GM19025 (cell line): ENCODE measurements around the gene TEX28.
"Not testable (repeated sequence)": the region's sequence is repeated elsewhere in the genome, so short reads cannot be mapped to it uniquely, and the experiment has no call there.

Experiments
- ATAC-seq: cut with Tn5 transposase; IDR thresholded peaks from one replicate; pipeline ENCODE4 v1.9.1; 2021; ENCODE audit warnings: mild to moderate bottlenecking, low read depth, moderate library complexity; ENCODE audit not compliant: unreplicated experiment

TEX28 gene

DNA sequence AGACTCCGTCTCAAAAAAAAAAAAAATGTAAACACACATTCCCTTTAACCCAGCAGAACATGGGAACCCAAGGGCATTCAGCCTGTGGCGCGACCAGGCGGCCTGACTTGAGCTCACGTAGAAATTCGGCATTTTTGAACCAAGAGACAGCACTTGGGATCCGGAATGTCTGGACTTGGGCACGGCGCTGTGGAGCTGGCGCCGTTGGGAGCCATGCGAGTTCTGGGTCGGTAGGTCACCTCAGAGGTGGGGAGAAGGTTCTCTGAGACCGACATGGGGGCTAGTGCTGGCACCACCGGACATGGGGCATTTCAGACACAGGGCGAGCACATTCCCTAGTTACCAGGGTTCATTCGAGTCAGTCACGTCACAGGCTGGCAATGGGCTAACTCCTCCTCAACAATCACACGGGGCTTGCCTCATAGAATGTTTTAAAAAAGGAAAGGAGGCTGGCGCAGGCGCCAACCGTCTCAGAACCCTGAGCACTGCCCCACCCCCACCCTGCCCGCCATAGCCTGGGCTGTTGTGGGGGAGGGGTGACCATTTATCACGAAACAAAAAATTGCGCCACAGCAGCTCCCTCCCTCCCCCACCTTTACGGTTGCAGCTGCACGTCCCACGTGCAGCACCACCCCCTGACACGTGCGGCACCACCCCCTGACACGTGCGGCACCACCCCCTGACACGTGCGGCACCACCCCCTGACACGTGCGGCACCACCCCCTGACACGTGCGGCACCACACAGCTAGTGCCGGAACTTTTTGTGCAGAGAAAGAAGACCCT, at the start of gene TEX28:
TEX28 (minus strand) TSS at position 334 of the 784 bp plus-strand sequence. CDS start 3,007 bp downstream, outside the sequence.
- no peak for ATAC-seq

DNA sequence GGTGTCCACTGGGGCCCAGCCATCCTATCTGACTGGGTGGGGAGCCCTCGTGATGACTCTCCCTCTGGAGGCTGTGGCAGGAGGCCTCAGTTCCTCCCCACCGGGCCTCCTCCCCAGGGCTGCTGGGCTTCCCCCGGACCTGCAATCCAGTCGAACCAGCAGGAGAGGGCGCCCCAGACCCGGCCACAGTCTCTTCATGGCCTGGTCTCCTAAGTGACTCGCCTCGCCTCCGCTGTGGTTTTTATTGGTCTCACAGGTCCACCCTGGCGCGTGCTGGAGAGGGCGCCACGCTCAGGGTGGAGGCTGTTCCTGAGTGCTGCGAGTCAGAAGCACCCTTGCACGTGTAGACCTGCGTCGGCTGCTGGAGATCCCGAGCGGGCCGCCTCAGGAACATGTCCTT, 48.7 kb upstream of the TEX28 start:
- ATAC-seq: not testable (repeated sequence)

DNA sequence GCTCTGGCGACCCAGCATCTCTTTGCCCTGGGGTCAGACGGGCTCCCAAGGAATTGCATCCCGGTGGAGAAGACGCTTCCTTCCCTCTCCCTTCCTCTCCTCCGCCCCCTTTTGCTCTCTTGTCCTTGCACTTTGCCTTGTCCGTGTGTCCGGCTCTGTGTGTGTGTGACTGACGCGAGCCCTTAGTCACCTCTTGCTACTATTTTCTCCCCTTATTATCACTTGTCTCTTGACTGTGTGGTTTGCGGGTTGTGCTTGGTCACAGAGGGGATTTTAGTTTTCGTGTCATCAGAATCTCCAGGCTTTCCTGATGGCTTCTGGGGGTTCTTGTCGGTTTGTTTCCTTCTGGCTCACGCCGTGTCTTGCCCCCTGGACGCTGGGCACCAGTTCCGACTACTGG, 48.1 kb upstream of the TEX28 start:
- ATAC-seq: not testable (repeated sequence)

- peak; percentile 66 for ATAC-seq
Observed at GRCh38 chrX:154341399-154342298, 46.7 kb upstream of the TEX28 start.

DNA sequence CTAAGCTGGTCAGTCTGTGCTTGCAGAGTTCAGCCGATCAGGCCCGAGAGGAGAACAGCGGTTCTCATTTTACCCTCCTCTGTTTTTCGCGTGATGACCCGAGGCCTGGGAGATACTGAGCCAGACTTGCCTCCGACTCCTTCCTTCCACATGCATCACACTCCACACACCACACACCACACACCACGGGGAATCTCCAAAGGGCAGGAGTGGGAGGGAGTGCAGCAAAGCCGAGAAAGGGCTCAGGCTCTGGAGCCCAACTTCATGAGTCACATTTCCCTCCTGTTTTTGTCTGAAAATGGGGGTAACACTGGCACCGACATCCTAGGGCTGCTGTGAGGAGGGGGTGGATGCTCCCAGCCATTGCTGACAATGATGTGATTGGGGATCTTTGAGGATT, 39.6 kb upstream of the TEX28 start:
- ATAC-seq: no peak

DNA sequence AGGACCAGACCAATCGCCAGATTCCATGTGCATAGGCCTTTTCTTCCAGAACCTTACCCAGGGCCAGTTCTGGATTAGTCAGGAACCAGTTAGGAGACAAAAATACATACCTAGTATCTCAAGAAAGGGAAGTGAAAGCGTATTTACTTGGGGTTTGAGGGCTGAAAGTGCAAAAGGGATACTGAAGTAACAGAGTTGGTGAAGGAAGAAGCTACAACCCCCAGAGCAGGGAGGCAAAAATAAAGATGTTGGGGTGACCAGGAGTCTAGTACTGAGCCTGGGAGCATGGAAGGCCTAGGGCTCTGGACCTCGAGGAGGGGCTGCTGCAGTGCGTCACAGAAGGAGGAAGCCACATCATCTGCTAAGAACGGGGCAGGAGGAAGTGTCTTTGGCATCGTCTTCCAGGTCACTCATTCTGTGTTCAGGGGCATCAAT, 38.9 kb upstream of the TEX28 start:
- ATAC-seq: peak; percentile 49

DNA sequence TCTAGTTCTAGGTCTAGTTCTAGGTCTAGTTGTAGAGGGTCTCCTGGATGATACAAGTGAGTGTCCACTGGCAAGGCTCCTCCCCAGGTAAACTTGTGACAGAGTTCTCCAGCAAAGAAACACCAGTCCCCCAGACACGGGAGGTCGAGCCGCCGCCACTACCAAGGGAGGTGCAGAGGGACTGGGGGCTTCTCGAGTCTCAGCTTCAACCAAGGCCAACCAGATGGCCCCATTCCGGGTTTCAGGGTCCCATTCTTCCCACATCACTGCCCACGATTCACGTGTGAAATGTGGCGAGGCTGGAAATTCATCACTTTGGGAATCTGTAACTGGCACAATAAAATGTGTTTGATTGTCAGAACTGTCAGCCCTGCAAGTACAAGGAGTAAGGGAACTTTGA, 38.2 kb upstream of the TEX28 start:
- no peak for ATAC-seq

- no peak for ATAC-seq
Observed at GRCh38 chrX:154332561-154332960, 37.6 kb upstream of the TEX28 start.

- no peak for ATAC-seq
Observed at GRCh38 chrX:154329294-154329693, 34.4 kb upstream of the TEX28 start.

- no peak for ATAC-seq
Observed at GRCh38 chrX:154328646-154329045, 33.7 kb upstream of the TEX28 start.

DNA sequence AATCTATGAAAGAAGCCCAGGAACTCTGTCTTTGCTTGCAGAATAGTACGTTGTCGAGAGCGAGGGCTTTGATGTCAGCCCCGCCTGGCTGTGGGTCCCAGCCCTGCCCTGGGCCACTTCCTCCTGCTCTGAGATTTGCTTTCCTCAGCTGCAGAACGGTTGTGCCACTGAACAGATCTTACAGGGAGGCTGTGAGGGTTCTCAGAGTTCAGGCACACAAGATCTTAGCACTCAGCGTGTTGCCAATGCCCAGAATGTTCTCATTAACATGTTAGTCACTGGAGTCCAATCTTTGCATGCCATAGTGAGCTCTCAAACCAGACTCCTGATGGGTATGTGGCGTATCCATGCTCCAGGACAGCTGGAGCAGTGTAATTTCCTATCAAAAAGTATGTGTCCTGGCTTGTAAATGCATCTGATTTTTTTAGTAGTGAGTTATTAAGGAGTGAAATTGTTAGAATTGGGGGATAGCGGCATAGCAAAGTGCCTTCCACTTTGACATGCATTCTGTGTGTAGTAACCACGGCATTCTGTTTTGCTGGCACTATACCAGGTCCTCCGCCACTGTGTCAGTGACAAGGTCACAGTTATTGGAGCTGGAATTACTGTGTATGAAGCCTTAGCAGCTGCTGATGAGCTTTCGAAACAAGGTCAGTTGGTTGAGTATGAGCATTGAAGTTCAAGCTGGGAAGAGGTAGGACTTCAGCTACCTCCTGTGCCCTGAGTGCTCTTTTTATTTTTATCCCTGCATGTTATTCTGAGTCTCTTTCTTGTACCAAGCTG, 32.3 kb upstream of the TEX28 start:
- ATAC-seq: no peak

DNA sequence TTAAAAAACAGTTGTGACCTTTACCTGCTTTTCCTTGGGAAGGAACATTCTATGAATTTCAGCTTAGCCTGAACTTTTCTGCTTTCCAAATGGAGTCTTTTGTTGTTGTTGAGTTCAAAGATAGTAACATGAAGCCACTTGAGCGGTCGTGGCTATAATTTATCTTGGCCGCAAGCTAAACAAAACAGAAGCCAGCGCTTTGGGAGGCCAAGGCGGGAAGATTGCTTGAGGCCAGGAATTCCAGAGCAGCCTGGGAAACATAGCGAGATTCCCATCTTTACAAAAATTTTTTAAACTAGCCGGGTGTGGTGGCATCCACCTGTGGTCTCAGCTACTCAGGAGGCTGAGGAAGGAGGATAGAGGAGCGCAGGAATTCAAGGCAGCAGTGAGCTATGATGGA, 30.6 kb upstream of the TEX28 start:
- no peak for ATAC-seq

DNA sequence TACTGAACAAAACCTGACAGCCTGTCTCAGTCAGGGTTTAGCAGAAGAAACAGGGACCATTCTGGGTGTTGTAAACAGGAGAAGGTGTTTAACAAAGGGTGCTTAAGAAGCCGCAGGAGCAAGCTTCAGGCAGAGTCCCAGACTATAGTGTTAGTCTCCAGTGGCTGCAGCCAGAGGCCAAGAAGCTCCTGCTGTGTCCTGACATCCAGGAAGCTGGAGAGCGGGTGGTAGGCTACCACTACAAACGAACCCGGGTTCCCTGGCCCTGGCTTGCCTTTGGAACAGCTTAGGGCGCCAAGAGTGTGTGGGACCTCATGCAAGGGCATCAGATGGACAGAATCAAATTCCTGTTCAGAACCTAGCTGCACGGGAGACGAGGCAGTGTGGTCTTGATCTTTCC, 28.6 kb upstream of the TEX28 start:
- ATAC-seq: no peak

DNA sequence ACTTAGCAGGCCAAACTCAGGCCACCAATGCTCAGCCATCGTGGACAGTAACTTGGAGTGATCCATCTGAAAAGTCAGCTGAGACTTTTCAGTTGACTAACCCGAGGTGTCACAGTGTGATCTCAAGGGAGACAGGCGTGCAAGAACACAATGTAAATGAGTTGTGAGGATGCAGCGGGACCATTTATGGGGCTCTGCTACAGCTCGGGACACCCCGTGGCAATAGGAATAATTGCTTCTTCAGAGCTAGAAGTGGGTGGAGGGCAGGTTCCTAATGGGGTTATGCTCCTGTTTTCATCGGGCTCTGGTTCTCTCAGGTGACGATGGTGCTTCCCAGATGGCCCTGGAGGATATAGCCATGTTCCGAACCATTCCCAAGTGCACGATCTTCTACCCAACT, 28.0 kb upstream of the TEX28 start:
- no peak for ATAC-seq

- no peak for ATAC-seq
Observed at GRCh38 chrX:154321594-154321993, 26.7 kb upstream of the TEX28 start.

DNA sequence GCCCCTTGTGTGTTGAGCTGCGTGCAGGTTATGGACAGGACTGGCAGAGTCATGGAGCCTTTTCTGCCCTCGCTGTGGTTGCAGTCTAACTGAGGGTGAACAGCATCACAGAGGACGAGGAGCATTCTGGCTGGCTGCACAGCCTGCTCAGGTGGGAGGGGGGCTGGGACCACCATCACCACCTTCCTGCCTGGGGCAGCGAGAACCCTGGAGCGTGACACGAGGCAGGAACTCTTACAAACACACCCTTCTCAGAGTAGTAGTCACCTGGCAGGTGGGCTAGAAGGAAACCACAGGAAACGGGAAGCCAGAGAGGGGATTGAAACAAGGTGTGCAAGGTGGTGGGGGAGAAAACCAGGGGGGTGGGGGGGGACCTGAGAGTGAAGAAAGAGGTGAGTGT, 26.2 kb upstream of the TEX28 start:
- ATAC-seq: no peak

DNA sequence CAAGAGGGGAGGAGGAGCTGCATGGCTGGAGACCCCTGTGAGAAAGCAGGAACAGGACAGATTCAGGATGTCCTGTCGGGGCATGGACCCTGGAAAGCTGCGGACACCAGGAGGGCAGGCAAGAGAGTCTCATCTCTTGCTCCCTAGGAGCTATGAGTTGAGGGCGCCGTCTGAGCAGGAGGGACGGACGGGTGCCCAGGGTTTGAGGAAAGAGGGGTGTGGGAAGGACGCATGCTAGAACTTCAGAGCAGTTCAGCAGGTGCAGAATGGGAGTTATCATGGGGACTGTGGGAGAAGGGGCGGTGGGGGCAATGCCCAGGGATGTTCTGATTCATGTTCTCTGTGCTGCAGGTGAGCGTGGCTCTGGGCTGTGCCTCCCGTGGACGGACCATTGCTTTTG, 25.5 kb upstream of the TEX28 start:
- ATAC-seq: no peak

DNA sequence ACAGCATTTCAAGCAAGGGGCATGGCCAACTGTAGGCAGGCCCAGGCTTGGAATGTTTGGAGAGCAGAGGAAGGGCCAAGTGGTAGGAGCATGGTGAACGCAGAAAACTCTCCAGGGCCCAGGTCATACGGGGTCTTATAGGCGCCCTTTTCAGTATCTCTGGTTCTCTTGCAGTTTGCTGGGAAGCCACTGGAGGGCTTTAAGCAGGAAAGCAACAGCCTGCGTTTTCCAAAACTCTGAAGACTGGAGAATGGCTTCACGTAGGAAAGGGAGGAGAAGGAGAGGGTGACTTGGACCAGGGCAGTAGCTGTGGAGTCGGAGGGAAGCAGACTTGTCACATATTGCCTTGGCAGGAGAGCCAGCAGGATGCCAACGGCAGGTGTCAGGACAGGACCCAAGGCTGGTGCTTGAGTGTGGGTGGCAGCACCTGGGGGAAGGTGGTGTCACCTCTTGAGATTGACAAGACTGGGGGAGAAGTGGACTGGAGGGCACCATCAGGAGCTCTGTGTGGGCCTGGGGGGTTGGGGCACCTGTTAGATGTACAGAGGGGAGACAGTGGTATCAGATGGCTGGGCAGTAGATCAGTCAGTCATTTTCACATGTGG, 22.6 kb upstream of the TEX28 start:
- no peak for ATAC-seq

DNA sequence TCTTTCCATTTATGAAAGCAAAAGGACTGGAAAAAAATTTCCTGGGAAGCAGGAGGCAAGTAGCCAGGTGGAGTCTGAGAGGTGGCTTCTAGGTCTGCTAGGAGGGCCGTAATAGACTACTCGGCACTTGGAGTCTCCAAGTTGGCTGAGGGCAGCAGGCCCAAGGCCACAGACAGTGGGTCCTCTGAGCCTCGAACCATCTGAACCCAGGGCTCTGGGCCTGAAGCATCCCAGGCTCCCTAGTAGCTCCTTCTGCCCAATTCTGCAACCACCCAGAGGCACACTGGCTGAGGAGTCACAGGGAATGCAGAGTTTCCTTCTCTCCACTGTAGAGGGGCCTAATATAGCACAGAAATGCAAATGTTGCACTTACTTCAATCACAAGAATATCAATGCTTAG, 20.5 kb upstream of the TEX28 start:
- no peak for ATAC-seq

- ATAC-seq: no peak
Observed at GRCh38 chrX:154313147-154313546, 18.2 kb upstream of the TEX28 start.
